HT1080 (cell line): ENCODE measurements around the gene MANSC1. TPM values are rescaled to one million over a fixed set of nuclear protein-coding genes. Genes with fewer than 3 reads are reported as not detected.
"Not testable (repeated sequence)": the region's sequence is repeated elsewhere in the genome, so short reads cannot be mapped to it uniquely, and the experiment has no call there.

Experiments used
- DNase-seq: peaks from one replicate; pipeline ENCODE4 v3.0.0-alpha.2; 2015; ENCODE audit warnings: low read depth
- total RNA-seq: library from RNA; depleted of rRNA; stranded (reverse); fragments of >200 nt; shearing (Covaris generic); gene quantifications from 2 replicates; pipeline ENCODE4 v1.2.3, GENCODE V29; 2014

The MANSC1 gene
- total RNA-seq, 1 experiment from 2014 or later = 3.4 TPM

DNA sequence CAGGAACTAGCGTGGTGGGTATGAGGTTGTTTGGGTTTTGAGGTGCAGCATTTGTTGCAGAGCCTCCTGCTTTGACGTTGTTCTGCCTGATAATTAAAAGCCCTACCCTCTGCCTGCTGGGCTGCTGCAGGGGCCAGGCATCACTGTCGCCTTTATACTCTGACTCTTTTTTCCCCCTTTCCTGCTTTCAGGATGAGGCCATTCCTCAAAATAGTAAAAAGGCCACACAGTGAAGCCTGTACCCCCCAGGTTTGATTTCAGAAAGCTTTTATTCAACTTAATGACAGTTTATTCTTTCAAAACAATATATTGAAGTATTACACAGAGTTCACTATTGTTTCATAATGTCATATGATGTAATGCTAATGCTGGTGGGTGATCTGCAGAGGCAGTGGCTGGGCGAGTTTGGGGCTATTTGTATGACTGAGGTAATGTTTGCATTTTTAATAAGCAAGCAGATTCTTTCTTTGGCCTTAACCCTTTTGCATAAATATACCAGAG, 15.9 kb upstream of the MANSC1 start:
- DNase-seq = no peak

DNA sequence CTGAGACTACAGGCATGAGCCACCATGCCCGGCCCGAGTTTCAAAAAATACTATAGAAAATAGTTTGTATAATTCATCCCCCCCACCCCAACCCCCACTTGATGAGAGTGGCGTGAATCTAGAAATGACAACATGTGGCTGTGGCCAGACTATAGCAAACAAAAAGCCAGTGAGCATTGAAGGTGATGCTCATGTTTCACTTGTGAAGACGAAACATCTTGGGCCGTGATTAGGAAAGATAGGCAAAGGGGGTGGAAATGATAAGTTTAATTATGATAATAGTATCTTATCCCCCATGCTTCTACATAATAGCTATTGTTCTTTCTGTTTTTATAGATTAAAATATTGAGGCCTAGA, 15.4 kb upstream of the MANSC1 start:
- no peak for DNase-seq

DNA sequence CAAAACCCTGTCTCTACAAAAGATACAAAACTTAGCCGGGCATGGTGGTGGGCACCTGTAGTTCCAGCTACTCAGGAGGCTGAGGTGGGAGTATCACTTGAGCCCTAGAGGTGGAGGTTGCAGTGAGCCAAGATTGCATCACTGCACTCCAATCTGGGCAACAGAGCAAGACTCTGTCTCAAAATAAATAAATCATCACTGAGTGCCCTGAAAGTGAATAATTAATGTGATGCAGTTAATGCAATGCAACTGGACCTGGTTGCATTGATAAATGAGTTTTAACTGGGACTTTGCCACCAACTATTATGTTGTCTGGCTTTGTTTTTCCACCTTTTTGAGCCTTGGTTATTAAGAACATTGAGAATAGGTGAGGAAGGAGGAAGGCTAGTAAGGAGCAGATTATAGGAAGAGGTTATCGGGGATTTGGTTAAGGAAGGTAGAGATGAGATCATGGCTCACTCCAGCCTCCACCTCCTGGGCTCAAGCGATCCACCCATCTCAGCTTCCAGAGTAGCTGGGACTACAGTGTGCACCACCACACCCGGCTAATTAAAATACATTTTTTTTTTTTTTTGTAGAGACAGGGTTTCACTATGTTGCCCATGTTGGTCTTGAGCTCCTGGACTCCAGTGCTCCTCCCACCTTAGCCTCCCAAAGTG, 14.9 kb upstream of the MANSC1 start:
- DNase-seq = no peak

DNA sequence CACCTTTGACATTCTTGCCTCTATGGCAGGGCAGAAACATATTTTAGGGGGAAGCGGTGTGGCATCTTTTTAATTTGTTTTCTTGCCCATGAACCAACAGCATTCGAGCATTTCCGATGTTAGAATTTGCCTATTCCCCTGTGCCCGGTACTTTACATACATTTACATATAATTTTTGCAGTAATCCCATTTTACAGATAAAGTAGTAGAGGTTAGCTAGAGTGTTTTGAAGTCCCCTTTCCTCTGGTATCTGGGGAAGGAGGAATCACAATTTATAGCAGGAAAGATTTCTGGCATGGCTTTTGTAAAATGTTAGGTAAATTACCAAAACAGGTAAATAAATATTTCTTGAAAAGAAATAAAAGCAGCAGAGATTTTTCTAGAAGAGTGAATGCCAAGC, 8.5 kb upstream of the MANSC1 start:
- no peak for DNase-seq

DNA sequence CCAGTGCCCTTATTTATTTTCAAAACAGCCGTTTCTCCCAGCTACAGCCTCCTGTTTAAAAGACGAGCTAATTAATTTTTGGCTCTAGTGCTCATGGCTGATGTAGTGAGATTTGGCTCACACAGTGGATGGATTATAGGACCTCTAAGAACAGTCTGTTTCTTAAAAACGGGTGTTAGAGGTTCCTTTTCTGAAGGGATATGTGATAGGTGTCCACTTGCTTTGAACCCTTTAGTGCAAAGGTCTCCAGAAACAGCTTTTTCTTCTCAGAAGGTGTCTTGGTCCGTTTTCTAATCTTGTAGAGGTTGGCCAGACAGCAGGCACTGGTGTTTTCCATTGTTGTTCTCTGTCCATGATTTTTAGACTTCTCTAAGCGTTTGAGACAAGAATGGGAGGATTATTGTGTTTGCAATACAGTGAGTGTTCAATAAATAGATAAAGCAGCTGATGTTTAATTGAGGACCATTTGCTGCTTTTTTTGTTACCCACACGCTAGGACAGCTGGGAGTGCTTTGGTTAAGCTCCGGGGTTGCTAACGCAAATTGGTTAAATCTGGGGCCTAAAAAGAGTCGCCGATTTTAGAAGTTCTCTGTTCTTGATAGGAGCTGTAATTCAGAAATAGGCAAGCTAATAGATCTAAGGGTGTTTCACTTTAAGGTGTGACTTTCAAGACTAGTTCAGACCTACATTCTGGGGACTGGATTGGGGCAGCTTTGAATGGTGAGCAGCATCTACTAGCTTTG, 7.8 kb upstream of the MANSC1 start:
- no peak for DNase-seq

DNA sequence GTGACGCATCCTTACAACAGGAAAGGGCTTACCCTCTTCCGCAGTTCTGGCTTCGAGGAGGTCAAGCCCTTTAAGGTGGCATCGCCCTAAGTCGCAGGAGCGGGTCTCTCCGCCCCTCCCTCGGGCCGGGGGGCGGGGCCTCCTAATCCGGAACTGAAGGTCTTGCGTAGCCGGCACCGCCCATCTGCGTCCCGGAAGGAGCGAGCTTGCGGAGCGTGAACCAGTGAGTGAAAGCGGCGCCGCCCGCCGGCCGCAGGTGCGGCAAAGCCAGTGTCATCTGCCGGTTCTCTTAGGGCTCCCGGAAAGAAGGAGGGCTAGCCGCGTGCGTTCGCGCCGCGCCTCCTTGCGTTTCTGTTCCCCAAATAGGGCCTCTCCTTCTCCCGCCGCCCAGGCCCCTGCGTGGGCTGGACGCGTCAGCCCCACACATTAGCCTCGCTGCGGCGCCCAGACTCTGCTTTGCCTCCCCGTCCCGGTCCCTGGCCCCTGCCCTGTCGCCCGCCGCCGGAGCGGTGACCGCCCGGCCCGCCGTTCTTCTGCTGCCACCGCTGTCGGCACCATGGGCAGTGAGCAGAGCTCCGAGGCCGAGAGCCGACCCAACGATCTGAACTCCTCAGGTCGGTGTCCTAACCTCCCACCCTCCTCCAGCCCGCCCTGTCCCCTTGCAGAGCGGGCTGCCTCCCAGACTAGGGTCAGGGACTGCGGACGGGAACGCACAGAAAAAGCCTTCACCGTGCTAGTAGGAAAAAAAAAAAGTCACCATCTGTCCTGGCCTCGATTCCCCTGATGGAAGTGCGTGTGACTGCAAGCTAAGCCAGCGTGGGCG, 7.1 kb upstream of the MANSC1 start, which contains the start of gene BORCS5:
TSS of gene BORCS5 (plus strand) at position 183 of the 823 bp plus-strand sequence. CDS start at position 557, 374 bp downstream.
- peak; percentile 95 for DNase-seq

DNA sequence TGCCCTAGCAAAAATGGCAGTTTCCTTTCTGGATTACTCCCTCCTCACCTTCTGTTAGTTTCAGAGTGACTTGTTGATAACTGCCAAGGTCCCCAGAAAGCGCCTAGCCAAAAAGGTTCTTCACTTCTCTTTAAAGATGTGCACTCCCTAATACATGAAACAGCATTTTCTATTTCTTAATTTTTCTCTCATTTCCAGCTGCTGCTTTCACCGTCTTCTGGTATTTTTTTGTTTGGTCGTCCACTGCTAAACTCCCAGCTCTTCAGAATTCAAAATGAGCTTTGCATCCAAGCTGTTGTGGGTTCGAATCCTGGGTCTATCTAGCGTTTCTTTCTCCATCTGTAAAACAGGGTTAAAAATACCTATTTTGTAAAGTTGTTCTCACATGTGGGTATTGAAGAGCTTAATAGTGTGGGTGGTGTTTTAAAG, 6.4 kb upstream of the MANSC1 start:
- DNase-seq = no peak

DNA sequence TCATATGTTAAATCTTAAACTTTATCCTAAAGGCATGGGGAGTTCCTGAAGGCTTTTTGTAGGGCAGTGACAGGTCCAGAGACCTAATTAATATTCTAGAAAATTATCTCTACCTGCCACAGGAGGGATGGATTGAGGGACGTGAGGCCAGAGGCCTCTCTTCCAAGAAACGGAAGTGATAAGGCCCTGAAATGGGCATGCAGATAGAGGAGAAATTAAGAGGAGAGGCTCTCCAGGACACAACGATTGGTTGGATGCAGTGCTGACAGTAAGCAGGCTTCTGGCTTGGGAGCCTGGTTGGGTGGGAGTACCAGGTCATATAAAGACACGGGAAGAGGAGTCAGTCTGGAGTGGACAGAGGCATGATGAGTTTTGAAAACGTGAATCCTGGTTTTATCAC, 3.8 kb upstream of the MANSC1 start:
- no peak for DNase-seq

DNA sequence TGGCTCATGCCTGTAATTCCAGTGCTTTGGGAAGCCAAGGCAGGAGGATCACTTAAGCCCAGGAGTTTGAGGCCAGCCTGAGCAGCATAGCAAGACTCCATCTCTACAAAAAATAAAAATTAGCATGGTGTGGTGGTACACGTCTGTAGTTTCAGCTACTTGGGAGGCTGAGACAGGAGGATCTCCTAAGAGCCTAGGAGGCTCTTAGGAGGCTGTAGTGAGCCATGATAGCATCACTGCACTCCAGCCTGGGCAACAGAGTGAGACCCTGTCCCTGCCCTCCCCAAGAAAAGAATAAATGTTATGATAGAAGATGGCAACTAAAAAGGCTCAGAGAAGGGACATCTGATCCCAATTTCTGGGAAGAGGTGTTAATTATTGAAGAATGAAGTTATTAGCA, 3.2 kb upstream of the MANSC1 start:
- no peak for DNase-seq

DNA sequence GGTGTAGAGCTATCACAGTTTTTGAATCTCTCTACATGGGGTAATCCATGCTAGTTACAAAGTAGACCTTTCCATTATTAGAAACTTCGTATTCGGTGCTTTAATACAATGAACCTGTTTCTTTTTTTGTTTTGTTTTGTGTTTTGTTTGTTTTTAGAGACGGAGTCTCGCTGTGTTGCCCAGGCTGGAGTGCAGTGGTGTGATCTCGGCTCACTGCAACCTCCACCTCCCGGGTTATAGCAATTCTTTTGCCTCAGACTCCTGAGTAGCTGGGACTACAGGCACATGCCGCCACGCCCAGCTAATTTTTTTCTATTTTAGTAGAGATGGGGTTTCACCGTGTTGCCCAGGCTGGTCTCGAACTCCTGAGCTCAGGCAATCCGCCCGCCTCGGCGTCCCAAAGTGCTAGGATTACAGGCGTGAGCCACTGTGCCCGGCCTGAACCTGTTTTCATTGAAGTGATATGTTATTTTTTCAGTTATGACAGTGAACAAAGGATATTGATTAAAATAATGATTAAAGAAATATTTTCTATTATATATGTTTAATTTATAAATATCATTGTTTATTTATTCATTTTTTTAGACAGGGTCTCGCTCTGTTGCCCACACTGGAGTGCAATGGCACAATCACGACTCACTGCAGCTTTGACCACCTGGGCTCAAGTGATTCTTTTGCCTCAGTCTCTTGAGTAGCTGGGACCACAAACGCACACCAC, 1.6 kb upstream of the MANSC1 start:
- DNase-seq = not testable (repeated sequence)

DNA sequence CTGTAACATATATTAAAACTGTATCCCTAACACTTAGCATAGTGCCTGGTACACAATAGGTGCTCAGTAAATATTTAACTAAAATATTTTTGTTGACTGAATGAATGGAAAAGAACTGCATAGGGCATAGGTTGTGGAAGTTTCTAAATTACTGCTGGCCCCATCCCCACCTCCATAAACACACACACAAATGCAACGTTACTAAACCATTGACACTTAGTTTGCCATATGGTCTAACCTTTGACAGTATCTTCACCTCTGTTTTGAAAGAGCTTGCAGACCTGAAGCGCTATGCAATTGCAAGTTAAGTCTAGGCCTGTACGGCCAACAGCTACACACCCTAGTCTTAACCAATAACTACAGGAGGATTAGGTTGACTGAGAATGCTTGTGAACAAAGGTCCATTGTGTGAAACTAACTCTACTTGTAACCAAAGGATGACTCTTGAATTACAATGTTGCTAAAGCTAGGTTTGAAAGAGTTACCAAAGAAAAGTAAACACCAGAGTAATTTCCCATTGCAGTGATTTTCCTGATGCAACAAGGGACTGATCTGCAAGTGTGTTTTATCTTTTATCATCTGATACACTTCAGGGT, 924 bp upstream of the MANSC1 start:
- DNase-seq = peak; percentile 61

DNA sequence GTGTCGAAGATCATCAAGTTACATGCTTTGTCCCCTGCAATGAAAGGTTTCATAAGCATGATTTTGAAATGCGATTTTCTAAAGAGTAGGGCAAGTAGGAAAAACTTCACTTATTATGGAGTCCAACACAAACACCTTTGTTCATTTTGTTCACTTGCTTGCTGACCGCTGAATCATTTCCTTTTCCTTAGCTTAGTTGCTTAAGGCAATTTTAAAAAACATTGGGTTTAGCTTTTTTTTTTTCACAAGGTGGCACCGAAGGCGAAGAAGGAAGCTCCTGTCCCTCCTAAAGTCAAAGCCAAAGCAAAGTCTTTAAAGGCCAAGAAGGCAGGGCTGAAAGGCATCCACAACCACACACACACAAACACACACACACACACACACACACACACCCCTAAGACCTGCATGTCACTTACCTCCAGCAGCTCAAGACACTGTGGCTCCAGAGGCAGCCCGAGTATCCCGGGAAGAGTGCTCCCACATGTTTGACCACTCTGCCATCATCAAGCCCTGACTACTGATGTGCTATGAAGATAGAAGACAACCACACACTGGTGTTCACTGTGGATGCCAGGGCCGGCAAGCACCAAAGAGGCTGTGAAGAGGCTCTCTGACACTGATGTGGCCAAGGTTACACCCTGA, 11.4 kb downstream of the MANSC1 start:
- peak; percentile 82 for DNase-seq

DNA sequence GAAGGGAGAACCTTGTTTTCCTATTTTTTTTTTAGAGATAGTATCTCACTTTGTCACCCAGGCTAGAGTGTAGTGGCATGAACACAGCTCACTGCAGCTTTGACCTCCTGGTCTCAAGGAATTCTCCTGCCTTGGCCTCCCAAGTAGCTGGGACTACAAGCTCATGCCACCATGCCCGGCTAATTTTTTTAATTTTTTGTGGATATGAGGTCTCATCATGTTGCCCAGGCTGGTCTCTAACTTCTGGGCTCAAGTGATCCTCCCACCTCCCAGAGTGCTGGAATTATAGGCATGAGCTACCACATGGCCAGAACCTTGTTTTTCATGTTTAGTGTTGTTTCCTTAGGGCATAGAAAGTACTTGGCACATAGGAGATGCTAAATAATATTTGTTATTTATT, 13.5 kb downstream of the MANSC1 start:
- no peak for DNase-seq

DNA sequence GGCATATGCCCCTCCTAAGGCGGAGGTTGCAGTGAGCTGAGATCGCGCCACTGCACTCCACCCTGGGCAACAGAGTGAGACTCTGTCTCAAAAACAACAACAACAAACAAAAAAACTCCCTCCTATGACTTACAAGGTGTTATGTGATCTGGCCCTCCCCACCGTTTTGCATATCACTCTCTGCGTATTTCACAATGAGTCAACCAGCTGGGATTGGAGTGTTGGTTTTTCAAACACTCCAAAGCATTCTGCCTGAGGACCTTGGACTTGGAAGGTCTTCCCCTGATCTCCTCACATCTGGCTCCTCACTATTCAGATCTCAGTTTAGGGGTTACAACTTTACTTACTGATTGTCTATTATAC, 14.0 kb downstream of the MANSC1 start:
- no peak for DNase-seq

DNA sequence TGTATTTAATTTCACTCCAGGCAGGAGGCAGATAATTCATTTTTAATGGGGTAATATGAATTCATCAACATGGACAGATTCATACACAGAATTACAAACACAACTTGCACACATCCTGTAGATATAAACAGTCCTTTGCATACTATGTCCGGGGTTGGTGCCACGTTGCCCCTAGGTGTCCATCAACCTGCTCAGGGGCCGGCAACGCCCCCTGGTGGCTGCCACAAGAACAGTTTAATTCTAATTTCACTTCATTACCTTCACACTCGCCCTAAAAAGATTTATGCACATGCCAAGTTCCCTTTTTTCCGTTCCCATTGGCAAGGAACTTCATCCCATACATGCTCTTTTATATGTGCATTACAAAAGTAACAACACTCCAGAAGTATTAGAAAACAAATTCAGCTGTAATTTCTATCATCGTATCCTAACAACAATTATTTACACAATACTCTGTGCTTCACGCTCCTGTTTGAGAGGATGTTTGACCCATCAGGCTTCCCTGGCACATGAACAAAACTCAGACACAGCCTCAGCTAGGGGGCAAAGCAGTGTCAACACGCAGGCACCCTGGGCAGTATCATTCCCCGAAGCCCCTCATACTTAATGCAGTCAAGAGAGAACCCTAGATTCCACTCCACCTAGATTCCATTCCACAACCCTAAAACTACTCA, 15.5 kb downstream of the MANSC1 start:
- peak; percentile 38 for DNase-seq

DNA sequence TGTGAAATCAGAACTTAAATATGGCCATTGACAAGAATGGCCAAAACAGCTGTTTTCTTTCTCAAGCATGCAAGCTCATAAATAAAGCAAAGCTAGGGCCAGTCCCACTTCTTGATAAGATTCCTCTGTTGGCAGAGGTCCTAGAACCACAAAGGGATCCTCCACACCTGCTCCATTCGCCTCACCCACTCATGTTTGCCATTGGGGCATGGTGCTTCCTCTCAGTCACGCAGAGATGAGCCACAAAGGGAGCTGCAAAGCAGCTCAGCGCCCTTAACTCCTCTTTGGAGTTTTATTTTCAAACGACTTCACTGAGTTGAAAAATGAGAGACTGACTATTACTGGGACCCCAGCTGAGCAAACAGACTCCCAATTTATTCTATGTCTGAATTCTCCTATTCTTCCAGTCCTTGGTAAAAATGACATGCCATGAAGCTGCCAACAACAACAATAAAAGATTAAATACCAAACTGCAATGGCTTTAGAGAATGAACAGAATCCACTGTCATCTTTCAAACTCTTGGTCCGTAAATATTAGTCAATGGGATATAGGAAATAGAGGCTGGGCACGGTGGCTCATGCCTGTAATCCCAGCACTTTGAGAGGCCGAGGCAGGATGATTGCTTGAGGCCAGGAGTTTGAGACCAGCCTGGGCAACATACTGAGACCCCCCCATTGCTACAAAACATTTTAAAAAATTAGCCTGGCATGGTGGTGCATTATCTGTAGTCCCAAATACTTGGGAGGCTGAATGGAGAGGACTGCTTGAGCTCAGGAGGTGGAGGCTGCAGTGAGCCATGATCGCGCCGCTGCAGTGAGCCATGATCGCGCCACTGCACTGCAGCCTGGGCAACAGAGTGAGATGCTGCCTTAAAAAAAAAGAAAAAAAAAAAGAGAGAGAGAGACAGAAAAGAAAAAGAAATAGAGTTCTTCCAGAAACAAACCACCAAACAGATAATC, 16.4 kb downstream of the MANSC1 start:
- no peak for DNase-seq

DNA sequence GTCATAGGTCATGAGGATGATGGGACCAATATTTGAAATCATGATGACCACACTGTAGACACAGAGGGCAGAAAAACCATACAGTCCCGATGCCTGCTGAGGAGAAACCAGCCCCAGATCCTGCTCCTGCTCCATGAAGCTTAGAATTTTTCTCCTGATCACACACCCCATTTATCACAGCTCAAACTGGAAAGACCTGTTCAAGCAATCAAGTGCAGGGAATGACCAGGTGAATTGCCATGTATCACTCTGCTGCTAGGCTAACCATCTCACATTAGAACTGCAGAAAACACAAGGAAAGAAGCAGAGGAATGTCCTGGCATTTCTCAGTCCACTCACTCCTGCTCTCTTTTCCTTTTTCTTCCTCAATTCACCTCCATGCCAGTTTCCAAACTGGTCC, 18.1 kb downstream of the MANSC1 start:
- no peak for DNase-seq

DNA sequence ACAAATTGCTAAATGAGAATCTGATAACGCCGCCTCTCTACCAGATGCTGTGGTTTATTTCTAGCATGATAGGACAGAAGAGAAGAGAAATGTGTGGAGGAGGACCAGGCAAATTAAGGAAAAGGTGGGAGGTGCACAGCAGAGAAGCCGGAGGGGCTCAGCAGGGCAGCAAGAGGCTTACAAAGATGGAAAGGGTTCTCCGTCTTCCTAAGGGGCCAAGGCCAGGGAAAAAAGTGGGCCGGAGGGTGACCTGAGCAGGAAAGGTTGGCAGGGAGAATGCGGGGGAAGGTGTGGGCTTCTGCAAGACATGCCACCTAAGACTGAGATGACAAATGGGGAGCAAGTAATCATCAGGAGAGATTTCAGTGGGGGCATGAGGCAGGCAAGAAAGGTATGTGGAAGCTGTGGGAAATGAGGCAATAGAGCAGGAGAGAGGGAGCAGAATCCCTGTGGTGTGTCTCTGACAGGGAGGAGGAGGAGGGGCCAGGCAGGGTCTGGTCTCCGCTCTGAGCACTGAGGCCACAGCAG, 18.7 kb downstream of the MANSC1 start:
- DNase-seq = no peak
